ENCODE measurements around the gene PPP1R12A.
"Not testable (repeated sequence)": the region's sequence is repeated elsewhere in the genome, so short reads cannot be mapped to it uniquely, and the experiment has no call there.

The PPP1R12A gene

DNA sequence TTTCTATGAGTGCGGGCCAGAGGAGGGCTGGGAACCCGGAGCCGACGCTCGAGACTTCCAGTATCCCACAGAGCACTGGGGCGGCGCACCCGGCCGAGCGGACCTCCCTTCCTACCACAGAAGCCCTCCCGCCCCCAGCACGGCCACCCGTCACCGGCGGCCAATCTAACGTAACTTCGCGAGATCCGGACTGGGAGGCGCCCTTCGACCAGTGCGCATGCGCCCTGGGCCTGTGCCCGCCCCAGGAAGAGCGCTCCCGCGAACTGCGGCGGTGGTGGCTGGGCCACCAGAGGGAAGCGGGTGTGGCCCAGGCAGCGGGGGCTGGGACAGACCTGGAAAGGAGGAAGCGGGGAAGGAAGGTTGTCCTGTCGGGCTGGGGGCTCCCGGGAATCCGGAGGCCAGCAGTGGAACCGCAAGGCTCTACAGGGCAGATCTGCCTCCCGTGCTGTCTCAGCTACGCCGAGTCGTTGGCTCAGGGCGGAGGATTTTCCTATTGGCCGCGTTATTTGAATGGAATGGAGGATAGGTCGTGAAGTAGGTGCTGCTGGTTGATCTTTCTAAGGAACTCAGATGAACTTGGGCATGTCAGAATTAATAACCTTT lies at the start of gene PPP1R12A:
Gene PPP1R12A, minus strand, starts transcription at position 77 of the 603 bp plus-strand sequence. CDS start 166 bp downstream, outside the sequence.
- TF ChIP-seq CTCF (IDR thresholded peaks at IDR 0.05) = no peak
- H3K4me1 Mint-ChIP-seq = peaks cover 42% of the 10 kb centered on the region
- no peaks in the 10 kb centered on the region for H3K27me3 Mint-ChIP-seq (ENCODE audit: low read depth, poor library complexity)
- peak within 1 kb of the TSS; percentile 100 for H3K27ac Mint-ChIP-seq
- peak within 1 kb of the TSS; percentile 90 for H3K4me3 Mint-ChIP-seq
- peaks cover 3% of the 10 kb centered on the region for H3K36me3 Mint-ChIP-seq (ENCODE audit: low read depth)
- peaks cover 1% of the 10 kb centered on the region for H3K9me3 Mint-ChIP-seq
- DNase-seq = peak; percentile 94

DNA sequence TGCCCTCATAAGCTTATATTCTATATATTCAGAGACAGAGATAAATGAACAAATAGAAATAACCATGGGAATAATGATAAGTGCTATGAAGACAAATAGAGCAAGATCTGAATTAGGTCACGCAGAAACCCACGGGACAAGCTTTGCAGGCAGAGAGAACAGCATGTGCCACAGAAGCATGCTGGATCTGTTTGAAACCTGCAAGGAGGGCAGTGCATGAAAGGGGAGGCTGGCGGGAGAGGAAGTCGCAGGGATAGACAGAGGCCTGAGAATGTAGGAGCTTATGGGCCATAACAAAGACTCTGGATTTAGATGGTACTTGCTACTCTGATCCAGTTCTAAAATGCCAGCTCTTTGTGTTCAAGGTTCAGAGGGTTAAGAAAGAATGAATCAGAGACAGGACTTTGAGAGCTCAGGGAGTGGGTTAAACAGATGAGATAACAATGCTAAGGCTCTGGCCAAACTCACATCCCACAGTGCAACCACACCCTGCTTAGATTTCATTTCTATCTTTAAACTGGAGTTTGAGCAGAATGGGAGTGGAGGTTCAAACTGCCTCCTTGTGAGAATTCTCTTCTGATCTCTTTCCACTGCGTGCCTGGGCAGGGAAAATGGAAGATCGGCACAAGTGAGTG lies 49.2 kb upstream of the PPP1R12A start:
- H3K9me3 Mint-ChIP-seq = no peaks in the 10 kb centered on the region
- H3K4me1 Mint-ChIP-seq = no peaks in the 10 kb centered on the region
- H3K4me3 Mint-ChIP-seq = no peak overlapping the region
- DNase-seq = no peak
- H3K36me3 Mint-ChIP-seq (ENCODE audit: low read depth) = no peaks in the 10 kb centered on the region
- TF ChIP-seq CTCF (IDR thresholded peaks at IDR 0.05) = no peak
- H3K27me3 Mint-ChIP-seq (ENCODE audit: low read depth, poor library complexity) = peaks cover 8% of the 10 kb centered on the region
- peak overlapping the region; percentile 45 for H3K27ac Mint-ChIP-seq

- Mint-ChIP-seq H3K4me1 (no peaks in the 10 kb centered on the region), H3K36me3 (ENCODE audit: low read depth) (no peaks in the 10 kb centered on the region), H3K27ac (no peak overlapping the region), H3K27me3 (ENCODE audit: low read depth, poor library complexity) (peaks cover 8% of the 10 kb centered on the region), H3K4me3 (no peak overlapping the region), H3K9me3 (no peaks in the 10 kb centered on the region)
- DNase-seq = no peak
- TF ChIP-seq CTCF (IDR thresholded peaks at IDR 0.05) = no peak
These were observed 48.6 kb upstream of the PPP1R12A start for GRCh38 chr12:79983492-79983891.

DNA sequence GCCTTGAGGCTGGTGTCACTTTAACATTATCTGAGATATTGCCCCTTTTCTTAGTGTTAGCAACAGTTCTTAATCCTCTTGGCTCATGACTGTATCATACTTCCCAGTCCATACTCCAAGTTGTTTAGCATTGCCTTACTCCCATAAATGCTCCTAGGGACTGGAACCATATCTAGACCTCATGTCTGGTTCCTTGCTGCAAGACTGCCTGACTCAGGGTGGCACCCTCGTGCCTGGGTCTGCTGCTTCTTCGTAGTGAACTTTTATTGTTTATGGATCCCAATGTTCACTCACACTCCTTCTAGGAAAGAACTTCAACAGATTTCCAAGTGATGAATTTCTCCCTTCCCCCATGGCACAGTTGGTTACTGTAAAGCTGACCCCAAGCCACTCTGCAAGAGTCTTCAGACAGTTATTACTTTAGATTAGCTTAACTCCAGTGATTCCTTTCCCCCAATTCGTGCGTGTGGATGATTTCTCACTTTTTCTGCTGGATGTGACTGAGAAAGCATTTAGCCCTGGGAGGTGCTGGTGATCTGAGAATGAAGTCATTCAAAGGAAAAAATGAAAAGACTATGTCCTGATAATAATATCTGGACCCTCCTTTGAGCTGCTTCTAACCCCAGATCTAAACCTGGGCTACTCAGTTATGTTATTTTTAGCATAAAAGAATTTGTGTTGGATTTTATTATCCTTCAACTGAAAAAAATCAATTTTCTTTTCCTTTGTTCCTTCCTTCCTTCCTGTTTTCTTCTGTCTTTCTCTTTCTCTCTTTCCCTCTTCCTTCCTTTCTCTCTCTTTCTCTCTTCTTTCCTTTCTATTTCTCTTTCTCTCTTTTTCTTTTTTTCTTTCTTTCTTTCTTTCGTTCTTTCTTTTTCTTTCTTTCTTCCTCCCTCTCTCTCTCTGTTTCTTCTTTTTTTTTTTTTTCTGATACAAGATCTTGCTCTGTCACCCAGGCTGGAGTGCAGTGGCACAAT lies 47.5 kb upstream of the PPP1R12A start:
- no peak overlapping the region for H3K4me3 Mint-ChIP-seq
- TF ChIP-seq CTCF (IDR thresholded peaks at IDR 0.05) = no peak
- no peak for DNase-seq
- H3K4me1 Mint-ChIP-seq = no peaks in the 10 kb centered on the region
- no peaks in the 10 kb centered on the region for H3K9me3 Mint-ChIP-seq
- peaks cover 8% of the 10 kb centered on the region for H3K27me3 Mint-ChIP-seq (ENCODE audit: low read depth, poor library complexity)
- H3K27ac Mint-ChIP-seq = no peak overlapping the region
- no peaks in the 10 kb centered on the region for H3K36me3 Mint-ChIP-seq (ENCODE audit: low read depth)

GRCh38 chr12:79978692-79979091 lies 43.8 kb upstream of the PPP1R12A start:
- H3K36me3 Mint-ChIP-seq (ENCODE audit: low read depth) = no peaks in the 10 kb centered on the region
- H3K27me3 Mint-ChIP-seq (ENCODE audit: low read depth, poor library complexity) = peaks cover 11% of the 10 kb centered on the region
- no peaks in the 10 kb centered on the region for H3K4me1 Mint-ChIP-seq
- DNase-seq = no peak
- H3K27ac Mint-ChIP-seq = no peak overlapping the region
- no peaks in the 10 kb centered on the region for H3K9me3 Mint-ChIP-seq
- no peak overlapping the region for H3K4me3 Mint-ChIP-seq
- TF ChIP-seq CTCF (IDR thresholded peaks at IDR 0.05) = no peak

DNA sequence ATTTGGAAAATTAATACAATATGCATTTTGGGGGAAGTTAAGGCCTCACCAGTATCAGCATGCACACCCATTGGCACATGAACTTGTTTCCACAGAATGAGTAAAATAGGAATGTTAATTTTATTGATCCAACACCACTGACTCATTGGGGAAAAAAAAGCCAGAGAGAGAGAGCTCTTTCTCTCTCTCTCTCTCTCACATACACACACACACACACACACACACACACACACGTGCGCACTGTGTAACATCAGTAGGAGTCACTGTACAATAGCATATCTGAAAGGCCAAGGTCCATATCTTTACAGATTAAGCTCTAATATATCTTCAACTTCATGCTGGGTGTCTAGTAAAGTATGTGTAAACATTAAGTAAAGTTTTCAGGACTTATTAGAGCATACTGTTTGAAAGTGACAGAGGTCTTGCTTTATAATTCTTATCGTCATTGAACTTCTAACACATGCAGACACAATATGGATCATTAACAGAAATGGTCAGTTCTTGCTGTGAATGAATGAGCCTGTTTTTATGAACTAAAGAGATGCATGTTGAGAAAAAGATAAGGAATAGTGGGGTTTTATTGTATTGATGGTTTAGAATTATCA lies 43.1 kb upstream of the PPP1R12A start:
- H3K27ac Mint-ChIP-seq; H3K9me3 Mint-ChIP-seq; H3K27me3 Mint-ChIP-seq (ENCODE audit: low read depth, poor library complexity); H3K4me1 Mint-ChIP-seq; H3K4me3 Mint-ChIP-seq; DNase-seq; H3K36me3 Mint-ChIP-seq (ENCODE audit: low read depth): not testable (repeated sequence)

Measured in nephron progenitor cell (in vitro differentiated cells).